ENCODE measurements around the gene DNM3.

Gene DNM3

DNA sequence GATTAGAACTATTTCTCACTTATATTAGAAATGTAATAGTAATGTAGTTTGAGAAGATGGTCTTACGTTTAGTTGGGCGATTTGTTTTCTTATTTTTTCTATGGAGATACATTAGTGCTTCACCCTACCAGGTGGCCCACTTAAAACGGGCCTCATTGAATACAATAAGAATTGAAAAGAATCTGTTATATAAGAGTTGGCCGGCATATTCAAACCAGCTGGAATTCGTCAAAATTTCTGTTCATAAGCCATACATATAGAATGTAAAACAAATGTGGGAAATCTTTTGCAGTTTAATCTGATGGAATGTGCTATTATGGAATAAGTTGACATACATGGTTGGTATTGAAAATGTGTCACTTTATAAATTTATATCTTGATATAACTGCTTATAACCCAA is 482.8 kb downstream of the DNM3 start:
- Histone ChIP-seq H3K9me3 (ENCODE audit: low read length) (no peaks in the 10 kb centered on the region), H3K9me2 (ENCODE audit: low read depth, low read length) (no peaks in the 10 kb centered on the region), H3F3A (ENCODE audit: insufficient read depth, low read length) (no peaks in the 10 kb centered on the region), H3K79me2 (ENCODE audit: insufficient read depth, low read length) (no peaks in the 10 kb centered on the region), H3K4me2 (ENCODE audit: low read length) (no peak overlapping the region), H3K4me1 (ENCODE audit: insufficient read depth, low read length, severe bottlenecking) (no peaks in the 10 kb centered on the region), H3K27me3 (ENCODE audit: insufficient read depth, low read length) (no peaks in the 10 kb centered on the region), H3K9ac (ENCODE audit: low read length) (no peak overlapping the region), H2AFZ (ENCODE audit: low read length) (no peak overlapping the region), H3K27ac (ENCODE audit: low read depth, low read length, poor library complexity, severe bottlenecking) (no peak overlapping the region), H3K36me3 (ENCODE audit: insufficient read depth, low read length) (no peaks in the 10 kb centered on the region), H4K20me1 (ENCODE audit: insufficient read depth, low read length) (no peaks in the 10 kb centered on the region), H3K4me3 (ENCODE audit: low read depth, low read length, poor library complexity, severe bottlenecking) (no peak overlapping the region)
- no peak for TF ChIP-seq EZH2 (IDR thresholded peaks at IDR 0.05; ENCODE audit: borderline replicate concordance, low read length)
- TF ChIP-seq, protein P1, sequence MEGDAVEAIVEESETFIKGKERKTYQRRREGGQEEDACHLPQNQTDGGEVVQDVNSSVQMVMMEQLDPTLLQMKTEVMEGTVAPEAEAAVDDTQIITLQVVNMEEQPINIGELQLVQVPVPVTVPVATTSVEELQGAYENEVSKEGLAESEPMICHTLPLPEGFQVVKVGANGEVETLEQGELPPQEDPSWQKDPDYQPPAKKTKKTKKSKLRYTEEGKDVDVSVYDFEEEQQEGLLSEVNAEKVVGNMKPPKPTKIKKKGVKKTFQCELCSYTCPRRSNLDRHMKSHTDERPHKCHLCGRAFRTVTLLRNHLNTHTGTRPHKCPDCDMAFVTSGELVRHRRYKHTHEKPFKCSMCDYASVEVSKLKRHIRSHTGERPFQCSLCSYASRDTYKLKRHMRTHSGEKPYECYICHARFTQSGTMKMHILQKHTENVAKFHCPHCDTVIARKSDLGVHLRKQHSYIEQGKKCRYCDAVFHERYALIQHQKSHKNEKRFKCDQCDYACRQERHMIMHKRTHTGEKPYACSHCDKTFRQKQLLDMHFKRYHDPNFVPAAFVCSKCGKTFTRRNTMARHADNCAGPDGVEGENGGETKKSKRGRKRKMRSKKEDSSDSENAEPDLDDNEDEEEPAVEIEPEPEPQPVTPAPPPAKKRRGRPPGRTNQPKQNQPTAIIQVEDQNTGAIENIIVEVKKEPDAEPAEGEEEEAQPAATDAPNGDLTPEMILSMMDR (IDR thresholded peaks at IDR 0.05; ENCODE audit: low read length): no peak

DNA sequence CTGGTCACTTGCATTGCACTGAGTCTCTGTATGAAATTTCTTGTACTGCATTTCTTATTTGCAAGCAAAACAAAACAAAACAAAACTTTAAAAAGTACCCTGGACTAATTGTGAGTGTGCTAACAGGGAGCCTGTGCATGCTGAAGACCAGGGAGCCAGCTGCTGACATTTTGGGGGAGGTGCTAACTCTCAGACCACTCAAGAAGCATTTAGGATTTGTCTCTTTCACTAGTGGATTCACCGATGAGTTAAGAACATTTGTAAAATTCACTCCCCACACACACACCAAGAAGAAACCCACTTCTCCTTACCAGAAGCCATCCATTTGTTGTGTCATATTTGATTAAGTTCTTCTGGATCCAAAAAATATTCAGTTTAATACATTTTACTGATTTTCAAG is 483.5 kb downstream of the DNM3 start:
- H3K4me3 ChIP-seq (ENCODE audit: low read depth, low read length, poor library complexity, severe bottlenecking): no peak overlapping the region
- TF ChIP-seq EZH2 (IDR thresholded peaks at IDR 0.05; ENCODE audit: borderline replicate concordance, low read length): no peak
- TF ChIP-seq, protein P1 (IDR thresholded peaks at IDR 0.05; ENCODE audit: low read length): no peak
- no peak overlapping the region for H2AFZ ChIP-seq (ENCODE audit: low read length)
- H4K20me1 ChIP-seq (ENCODE audit: insufficient read depth, low read length): no peaks in the 10 kb centered on the region
- no peaks in the 10 kb centered on the region for H3K36me3 ChIP-seq (ENCODE audit: insufficient read depth, low read length)
- no peak overlapping the region for H3K4me2 ChIP-seq (ENCODE audit: low read length)
- no peaks in the 10 kb centered on the region for H3K9me3 ChIP-seq (ENCODE audit: low read length)
- no peaks in the 10 kb centered on the region for H3K27me3 ChIP-seq (ENCODE audit: insufficient read depth, low read length)
- H3K9me2 ChIP-seq (ENCODE audit: low read depth, low read length): no peaks in the 10 kb centered on the region
- H3K9ac ChIP-seq (ENCODE audit: low read length): no peak overlapping the region
- H3F3A ChIP-seq (ENCODE audit: insufficient read depth, low read length): no peaks in the 10 kb centered on the region
- no peaks in the 10 kb centered on the region for H3K4me1 ChIP-seq (ENCODE audit: insufficient read depth, low read length, severe bottlenecking)
- no peak overlapping the region for H3K27ac ChIP-seq (ENCODE audit: low read depth, low read length, poor library complexity, severe bottlenecking)
- no peaks in the 10 kb centered on the region for H3K79me2 ChIP-seq (ENCODE audit: insufficient read depth, low read length)

DNA sequence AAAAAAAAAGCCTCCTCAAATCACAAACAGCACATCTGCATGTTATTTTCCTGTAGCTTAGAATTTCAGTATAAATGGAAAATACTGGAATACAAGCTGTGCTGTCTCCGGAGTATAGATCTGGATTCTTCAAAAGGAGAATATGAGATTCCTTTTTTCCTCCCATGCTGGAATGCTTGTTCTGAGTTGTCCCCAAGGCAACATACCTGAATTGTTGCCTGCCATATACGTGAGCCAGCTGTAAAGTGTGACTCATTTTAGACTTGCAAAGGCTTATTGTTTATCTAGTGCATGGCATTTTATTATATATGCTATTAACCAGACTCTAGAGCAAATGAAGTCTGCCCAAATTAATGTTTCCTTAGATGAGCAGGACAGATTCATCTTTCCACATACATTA is 484.2 kb downstream of the DNM3 start:
- H3K27ac ChIP-seq (ENCODE audit: low read depth, low read length, poor library complexity, severe bottlenecking): no peak overlapping the region
- no peak overlapping the region for H3K4me2 ChIP-seq (ENCODE audit: low read length)
- H3K9me3 ChIP-seq (ENCODE audit: low read length): no peaks in the 10 kb centered on the region
- no peak overlapping the region for H2AFZ ChIP-seq (ENCODE audit: low read length)
- H3K4me1 ChIP-seq (ENCODE audit: insufficient read depth, low read length, severe bottlenecking): no peaks in the 10 kb centered on the region
- H3K4me3 ChIP-seq (ENCODE audit: low read depth, low read length, poor library complexity, severe bottlenecking): no peak overlapping the region
- H4K20me1 ChIP-seq (ENCODE audit: insufficient read depth, low read length): no peaks in the 10 kb centered on the region
- H3F3A ChIP-seq (ENCODE audit: insufficient read depth, low read length): no peaks in the 10 kb centered on the region
- no peaks in the 10 kb centered on the region for H3K27me3 ChIP-seq (ENCODE audit: insufficient read depth, low read length)
- no peaks in the 10 kb centered on the region for H3K36me3 ChIP-seq (ENCODE audit: insufficient read depth, low read length)
- H3K9me2 ChIP-seq (ENCODE audit: low read depth, low read length): no peaks in the 10 kb centered on the region
- H3K9ac ChIP-seq (ENCODE audit: low read length): no peak overlapping the region
- no peaks in the 10 kb centered on the region for H3K79me2 ChIP-seq (ENCODE audit: insufficient read depth, low read length)
- TF ChIP-seq, protein P1 (IDR thresholded peaks at IDR 0.05; ENCODE audit: low read length): no peak
- TF ChIP-seq EZH2 (IDR thresholded peaks at IDR 0.05; ENCODE audit: borderline replicate concordance, low read length): no peak

Data from OCI-LY1 (cell line).